ENCODE measurements around the gene PLTP.

PLTP gene

DNA sequence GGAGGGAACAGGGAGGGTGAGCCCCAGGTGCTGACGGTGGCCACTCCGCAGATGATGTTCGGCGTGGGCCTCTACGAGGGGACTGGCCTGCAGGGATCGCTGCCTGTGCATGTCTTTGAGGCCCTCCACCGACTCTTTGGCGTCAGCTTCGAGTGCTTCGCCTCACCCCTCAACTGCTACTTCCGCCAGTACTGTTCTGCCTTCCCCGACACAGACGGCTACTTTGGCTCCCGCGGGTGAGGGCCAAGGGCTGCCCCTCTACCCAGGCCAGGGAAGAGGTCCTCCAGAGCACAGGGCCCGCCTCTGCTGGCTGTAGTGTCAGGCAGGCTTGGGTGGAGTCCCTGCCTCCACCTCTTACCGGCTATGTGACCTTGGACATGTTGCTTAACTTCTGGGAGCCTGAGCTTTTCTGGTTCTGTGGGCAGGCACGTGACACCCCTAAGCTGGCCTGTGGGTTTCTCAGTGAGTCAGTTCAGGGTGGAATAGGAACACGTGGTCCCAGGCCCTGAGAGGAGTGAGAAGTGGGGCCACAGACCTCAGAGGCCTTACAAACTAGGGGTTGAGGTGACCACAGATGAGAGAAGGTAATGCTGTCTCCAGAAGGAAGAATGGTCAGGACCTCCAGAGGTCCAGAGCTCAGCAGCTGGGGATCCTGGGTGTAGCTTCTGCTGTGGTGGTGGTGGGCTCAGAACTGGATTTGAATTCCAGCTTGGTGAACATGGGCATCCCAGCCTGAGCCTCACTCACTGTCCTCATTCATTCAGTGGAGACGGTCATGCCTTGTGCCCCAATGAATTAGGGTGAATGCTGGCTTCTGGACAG, 34.4 kb upstream of the PLTP start:
- H3K4me3 ChIP-seq (ENCODE audit: low read length in 2 of 2): peak overlapping the region in 1 of 2 donors; percentile 29
- no peak for DNase-seq (ENCODE audit: low spot score)
- H3K9ac ChIP-seq (ENCODE audit: low read depth, low read length, poor library complexity): peak overlapping the region; percentile 27
- H4K91ac ChIP-seq (ENCODE audit: low read depth, low read length, poor library complexity): no peak overlapping the region
- no peak overlapping the region for H2BK120ac ChIP-seq (ENCODE audit: low read depth, low read length)
- no peak overlapping the region for H2BK12ac ChIP-seq (ENCODE audit: low read length)
- H2AFZ ChIP-seq (ENCODE audit: low read length): no peak overlapping the region
- H4K8ac ChIP-seq (ENCODE audit: low read depth, low read length): no peak overlapping the region
- H3K14ac ChIP-seq (ENCODE audit: low read length): no peak overlapping the region
- no peak overlapping the region for H3K18ac ChIP-seq (ENCODE audit: low read length)
- no peak overlapping the region for H3K27ac ChIP-seq (replicated peaks; ENCODE audit: low read length)
- no peak overlapping the region for H2BK15ac ChIP-seq (ENCODE audit: low read length)
- H2AK5ac ChIP-seq (ENCODE audit: low read depth, low read length): no peak overlapping the region
- H3K79me1 ChIP-seq (ENCODE audit: low read depth, low read length): no peaks in the 10 kb centered on the region
- H3K23ac ChIP-seq (ENCODE audit: low read depth, low read length, poor library complexity): no peak overlapping the region
- H3K4me2 ChIP-seq (ENCODE audit: insufficient read depth, low read length, poor library complexity, severe bottlenecking): no peak overlapping the region
- H3K4me1 ChIP-seq (ENCODE audit: control insufficient read depth in 2 of 2, insufficient read depth in 1 of 2, low read depth in 1 of 2, low read length in 2 of 2): no peaks in the 10 kb centered on the region
- no peak overlapping the region for H2BK5ac ChIP-seq (ENCODE audit: low read length)
- H3K4ac ChIP-seq (ENCODE audit: low read length): no peak overlapping the region
- H3K9me3 ChIP-seq (replicated peaks in 1 of 2; ENCODE audit: control insufficient read depth in 2 of 2, insufficient read depth in 1 of 2, low read depth in 1 of 2, low read length in 2 of 2): no peaks in the 10 kb centered on the region
- H3K36me3 ChIP-seq (replicated peaks in 1 of 2; ENCODE audit: control insufficient read depth in 2 of 2, insufficient read depth in 2 of 2, low read length in 2 of 2): peaks cover 69 to 93% of the 10 kb centered on the region in 2 donors
- WGBS, 2 donors (ENCODE audit: extremely low coverage in 2 of 2, insufficient read length in 2 of 2, insufficient replicate concordance in 1 of 2): no CpG with 5 or more reads among the region's 20 CpGs
- H3K27me3 ChIP-seq (ENCODE audit: control insufficient read depth in 3 of 3, insufficient read depth in 3 of 3, low read depth in 1 of 3, low read length in 3 of 3): no peaks in the 10 kb centered on the region

GRCh38 chr20:45945678-45946148, 33.8 kb upstream of the PLTP start:
- H2AK5ac ChIP-seq (ENCODE audit: low read depth, low read length): no peak overlapping the region
- no CpG with 5 or more reads among the region's 13 CpGs for WGBS, 2 donors (ENCODE audit: extremely low coverage in 2 of 2, insufficient read length in 2 of 2, insufficient replicate concordance in 1 of 2)
- no peaks in the 10 kb centered on the region for H3K27me3 ChIP-seq (ENCODE audit: control insufficient read depth in 3 of 3, insufficient read depth in 3 of 3, low read depth in 1 of 3, low read length in 3 of 3)
- H3K36me3 ChIP-seq (replicated peaks in 1 of 2; ENCODE audit: control insufficient read depth in 2 of 2, insufficient read depth in 2 of 2, low read length in 2 of 2): peaks cover 71 to 95% of the 10 kb centered on the region in 2 donors
- H4K8ac ChIP-seq (ENCODE audit: low read depth, low read length): no peak overlapping the region
- H2BK12ac ChIP-seq (ENCODE audit: low read length): no peak overlapping the region
- no peak overlapping the region for H2BK5ac ChIP-seq (ENCODE audit: low read length)
- H3K4ac ChIP-seq (ENCODE audit: low read length): no peak overlapping the region
- H3K9me3 ChIP-seq (replicated peaks in 1 of 2; ENCODE audit: control insufficient read depth in 2 of 2, insufficient read depth in 1 of 2, low read depth in 1 of 2, low read length in 2 of 2): no peaks in the 10 kb centered on the region
- H3K4me1 ChIP-seq (ENCODE audit: control insufficient read depth in 2 of 2, insufficient read depth in 1 of 2, low read depth in 1 of 2, low read length in 2 of 2): no peaks in the 10 kb centered on the region
- no peak overlapping the region for H3K18ac ChIP-seq (ENCODE audit: low read length)
- no peak overlapping the region for H3K27ac ChIP-seq (replicated peaks; ENCODE audit: low read length)
- H2BK15ac ChIP-seq (ENCODE audit: low read length): no peak overlapping the region
- no peak overlapping the region for H2BK120ac ChIP-seq (ENCODE audit: low read depth, low read length)
- H3K4me3 ChIP-seq (ENCODE audit: low read length in 2 of 2): no peak overlapping the region
- H4K91ac ChIP-seq (ENCODE audit: low read depth, low read length, poor library complexity): no peak overlapping the region
- no peak overlapping the region for H3K23ac ChIP-seq (ENCODE audit: low read depth, low read length, poor library complexity)
- no peak for DNase-seq (ENCODE audit: low spot score)
- no peak overlapping the region for H3K14ac ChIP-seq (ENCODE audit: low read length)
- H3K4me2 ChIP-seq (ENCODE audit: insufficient read depth, low read length, poor library complexity, severe bottlenecking): no peak overlapping the region
- H3K79me1 ChIP-seq (ENCODE audit: low read depth, low read length): no peaks in the 10 kb centered on the region
- no peak overlapping the region for H3K9ac ChIP-seq (ENCODE audit: low read depth, low read length, poor library complexity)
- H2AFZ ChIP-seq (ENCODE audit: low read length): no peak overlapping the region

- Histone ChIP-seq H3K36me3 (replicated peaks in 1 of 2; ENCODE audit: control insufficient read depth in 2 of 2, insufficient read depth in 2 of 2, low read length in 2 of 2) (peaks cover 72 to 96% of the 10 kb centered on the region in 2 donors), H2BK120ac (ENCODE audit: low read depth, low read length) (no peak overlapping the region), H3K4me2 (ENCODE audit: insufficient read depth, low read length, poor library complexity, severe bottlenecking) (no peak overlapping the region), H2BK15ac (ENCODE audit: low read length) (no peak overlapping the region), H2BK5ac (ENCODE audit: low read length) (no peak overlapping the region), H2BK12ac (ENCODE audit: low read length) (no peak overlapping the region), H4K91ac (ENCODE audit: low read depth, low read length, poor library complexity) (no peak overlapping the region), H4K8ac (ENCODE audit: low read depth, low read length) (no peak overlapping the region), H3K27me3 (ENCODE audit: control insufficient read depth in 3 of 3, insufficient read depth in 3 of 3, low read depth in 1 of 3, low read length in 3 of 3) (no peaks in the 10 kb centered on the region), H2AK5ac (ENCODE audit: low read depth, low read length) (no peak overlapping the region), H3K23ac (ENCODE audit: low read depth, low read length, poor library complexity) (no peak overlapping the region), H3K14ac (ENCODE audit: low read length) (no peak overlapping the region), H3K9ac (ENCODE audit: low read depth, low read length, poor library complexity) (peak overlapping the region; percentile 60), H3K18ac (ENCODE audit: low read length) (no peak overlapping the region), H3K4me3 (ENCODE audit: low read length in 2 of 2) (no peak overlapping the region), H2AFZ (ENCODE audit: low read length) (no peak overlapping the region), H3K4me1 (ENCODE audit: control insufficient read depth in 2 of 2, insufficient read depth in 1 of 2, low read depth in 1 of 2, low read length in 2 of 2) (no peaks in the 10 kb centered on the region), H3K79me1 (ENCODE audit: low read depth, low read length) (no peaks in the 10 kb centered on the region), H3K27ac (replicated peaks; ENCODE audit: low read length) (no peak overlapping the region), H3K9me3 (replicated peaks in 1 of 2; ENCODE audit: control insufficient read depth in 2 of 2, insufficient read depth in 1 of 2, low read depth in 1 of 2, low read length in 2 of 2) (no peaks in the 10 kb centered on the region), H3K4ac (ENCODE audit: low read length) (no peak overlapping the region)
- no CpG with 5 or more reads among the region's 19 CpGs for WGBS, 2 donors (ENCODE audit: extremely low coverage in 2 of 2, insufficient read length in 2 of 2, insufficient replicate concordance in 1 of 2)
- no peak for DNase-seq (ENCODE audit: low spot score)
Measured at GRCh38 chr20:45944965-45945677, 33.2 kb upstream of the PLTP start.
